GM12878 (cell line): ENCODE results near the gene GALNT18. TPM values are rescaled to one million over a fixed set of nuclear protein-coding genes. Genes with fewer than 3 reads are reported as not detected.

ENCODE experiments used
- ATAC-seq: fragments of 200-7000 bp; cut with Tn5 transposase; 3 replicates; pipeline ENCODE4 v1.9.1; 2020; ENCODE audit warnings: mild to moderate bottlenecking, moderate library complexity
- BruUV-seq: library from RNA; stranded (reverse); fragments of 400-500 nt; replicated peaks from 2 replicates; lab custom pipeline; 2021; lab: Mats Ljungman, UMichigan
- CTCF ChIA-PET: fragments of 300-600 bp; sonication (Branson Sonifier 250); formaldehyde crosslinking; extraction: SDS; loops from one replicate; lab custom pipeline; 2021; ENCODE audit warnings: inconsistent platforms; lab: Yijun Ruan, JAX
- POLR2A ChIA-PET: fragments of 350-600 bp; formaldehyde crosslinking; extraction: SDS; loops from one replicate; lab custom pipeline; 2021; ENCODE audit warnings: inconsistent platforms; lab: Charles Lee
- RAD21 ChIA-PET: fragments of 300-600 bp; sonication (Branson Sonifier 250); formaldehyde crosslinking; loops from one replicate; lab custom pipeline; 2023; ENCODE audit warnings: antibody characterized with exemption; ENCODE audit not compliant: unreplicated experiment; lab: Charles Lee
- SMC1A ChIA-PET: fragments of 300-600 bp; sonication (Branson Sonifier 250); formaldehyde crosslinking; loops from one replicate; lab custom pipeline; 2023; ENCODE audit not compliant: unreplicated experiment, uncharacterized antibody; lab: Charles Lee
- DNase-seq: peaks from one replicate; pipeline ENCODE4 v3.0.0-alpha.2; 2011; ENCODE audit warnings: low read depth, low spot score
- FAIRE-seq: peaks from 3 replicates; lab custom pipeline; 2011; peaks lifted over from hg19 to GRCh38; lab: Jason Lieb, UNC
- H2AFZ ChIP-seq: 2 replicates; pipeline ENCODE4 v1.6.0; 2011; ENCODE audit warnings: low read depth, low read length, control low read depth; ENCODE audit not compliant: control insufficient read depth
- H3K27ac ChIP-seq: 2 replicates; pipeline ENCODE4 v1.5.1; 2011; ENCODE audit warnings: control low read depth; ENCODE audit not compliant: control insufficient read depth, insufficient read depth
- H3K27me3 ChIP-seq, 2 experiments: replicated peaks in 1 of 2; 2 replicates each; pipeline versions ENCODE4 v1.6.0 to v1.6.1; 2011; ENCODE audit warnings: low read length in 1 of 2; ENCODE audit not compliant: control insufficient read depth in 2 of 2, insufficient read depth in 2 of 2
- H3K36me3 ChIP-seq, 2 experiments: 2 replicates each; pipeline ENCODE4 v1.5.1; 2011; ENCODE audit warnings: low read length in 1 of 2; ENCODE audit not compliant: control insufficient read depth in 2 of 2, insufficient read depth in 2 of 2
- H3K4me1 ChIP-seq: 2 replicates; pipeline ENCODE4 v1.6.1; 2011; ENCODE audit warnings: mild to moderate bottlenecking, low read length, moderate library complexity, mixed read lengths; ENCODE audit not compliant: control insufficient read depth, insufficient read depth
- H3K4me2 ChIP-seq: 2 replicates; pipeline ENCODE4 v1.6.0; 2011; ENCODE audit warnings: control low read depth; ENCODE audit not compliant: control insufficient read depth, insufficient read depth
- H3K4me3 ChIP-seq: fragments of 200-600 bp; sonication (generic); 2 replicates; pipeline ENCODE4 v1.5.1; 2016
- H3K79me2 ChIP-seq: 2 replicates; pipeline ENCODE4 v1.6.0; 2011; ENCODE audit warnings: low read length; ENCODE audit not compliant: control insufficient read depth, insufficient read depth
- H3K9ac ChIP-seq: 2 replicates; pipeline ENCODE4 v1.8.0; 2011; ENCODE audit warnings: low read length, control low read depth, mixed read lengths; ENCODE audit not compliant: control insufficient read depth, insufficient read depth
- H3K9me3 ChIP-seq: replicated peaks from 3 replicates; pipeline ENCODE4 v1.5.1; 2011; ENCODE audit warnings: mild to moderate bottlenecking, low read length; ENCODE audit not compliant: control insufficient read depth, insufficient read depth
- H4K20me1 ChIP-seq: 2 replicates; pipeline ENCODE4 v1.6.0; 2011; ENCODE audit not compliant: control insufficient read depth, insufficient read depth
- CBX5 ChIP-seq: sonication (generic); IDR thresholded peaks from 2 replicates; pipeline ENCODE4 v1.6.1; 2016; ENCODE audit warnings: low read depth, moderate library complexity, mild to moderate bottlenecking, inconsistent platforms
- CREB1 ChIP-seq: IDR thresholded peaks from 2 replicates; pipeline ENCODE4 v1.6.1; 2012; ENCODE audit warnings: low read depth, mild to moderate bottlenecking, inconsistent platforms
- EZH2 ChIP-seq: IDR thresholded peaks from 2 replicates; pipeline ENCODE4 v1.6.1; 2012; ENCODE audit warnings: low read depth, mild to moderate bottlenecking, control low read depth, inconsistent platforms, low read length, borderline replicate concordance; ENCODE audit not compliant: control insufficient read depth
- FOXK2 ChIP-seq: fragments of 450-650 bp; IDR thresholded peaks from 2 replicates; pipeline ENCODE4 v1.6.1; 2017; ENCODE audit warnings: mild to moderate bottlenecking, moderate library complexity
- HDGF ChIP-seq: fragments of 450-650 bp; IDR thresholded peaks from 2 replicates; pipeline ENCODE4 v1.6.1; 2016; ENCODE audit warnings: antibody characterized with exemption
- LARP7 ChIP-seq: fragments of 450-650 bp; IDR thresholded peaks from 2 replicates; pipeline ENCODE4 v1.6.1; 2017; ENCODE audit warnings: mild to moderate bottlenecking
- MEF2B ChIP-seq: fragments of 450-650 bp; IDR thresholded peaks from 2 replicates; pipeline ENCODE4 v1.6.1; 2018; ENCODE audit warnings: mild to moderate bottlenecking, moderate library complexity; ENCODE audit not compliant: partially characterized antibody, poor library complexity, severe bottlenecking
- MXI1 ChIP-seq: fragments of 150-350 bp; IDR thresholded peaks from 2 replicates; pipeline ENCODE4 v1.6.1; 2011; ENCODE audit warnings: low read depth, mild to moderate bottlenecking, inconsistent platforms, low read length, improper control_type of control experiment
- NFYB ChIP-seq: IDR thresholded peaks from 2 replicates; pipeline ENCODE4 v1.6.1; 2011; ENCODE audit warnings: low read depth, mild to moderate bottlenecking, low read length, improper control_type of control experiment, moderate library complexity; ENCODE audit not compliant: insufficient read depth
- NR2C1 ChIP-seq: fragments of 450-650 bp; IDR thresholded peaks from 2 replicates; pipeline ENCODE4 v1.6.1; 2017; ENCODE audit warnings: antibody characterized with exemption, mild to moderate bottlenecking, moderate library complexity
- SPI1 ChIP-seq: IDR thresholded peaks from 2 replicates; pipeline ENCODE4 v1.6.1; 2011; ENCODE audit warnings: low read depth, mild to moderate bottlenecking, low read length, moderate library complexity, borderline replicate concordance; ENCODE audit not compliant: insufficient read depth
- SRF ChIP-seq, 2 experiments: IDR thresholded peaks; 2 replicates each; pipeline ENCODE4 v1.6.1; 2011; ENCODE audit warnings: low read depth in 2 of 2, low read length in 2 of 2, mild to moderate bottlenecking in 1 of 2, moderate library complexity in 1 of 2
- STAT1 ChIP-seq: fragments of 450-650 bp; conservative IDR thresholded peaks from 2 replicates; pipeline ENCODE4 v1.6.1; 2014; ENCODE audit warnings: antibody characterized with exemption, mild to moderate bottlenecking
- STAT3 ChIP-seq: IDR thresholded peaks from 2 replicates; pipeline ENCODE4 v1.6.1; 2011; ENCODE audit warnings: low read depth, low read length, improper control_type of control experiment
- WRNIP1 ChIP-seq: IDR thresholded peaks from 2 replicates; pipeline ENCODE4 v1.6.1; 2011; ENCODE audit warnings: low read depth, low read length, improper control_type of control experiment, borderline replicate concordance
- YY1 ChIP-seq: IDR thresholded peaks from 2 replicates; pipeline ENCODE4 v1.6.1; 2011; ENCODE audit warnings: low read depth, mild to moderate bottlenecking, low read length
- ZNF384 ChIP-seq: IDR thresholded peaks from 2 replicates; pipeline ENCODE4 v1.6.1; 2012; ENCODE audit warnings: low read depth, mild to moderate bottlenecking, low read length, improper control_type of control experiment, borderline replicate concordance
- ZSCAN29 ChIP-seq: fragments of 450-650 bp; IDR thresholded peaks from 2 replicates; pipeline ENCODE4 v1.6.1; 2017; ENCODE audit warnings: mild to moderate bottlenecking, moderate library complexity
- WGBS: methylation state at CpG from one replicate; pipeline ENCODE4 v1.1.6; 2016; ENCODE audit warnings: low lambda C conversion rate; ENCODE audit not compliant: insufficient replicate concordance, insufficient coverage; ENCODE audit errors: missing lambda C conversion rate; 5-methylcytosine and 5-hydroxymethylcytosine counted together
- in situ Hi-C: fragments of 300-500 bp; cut with MboI; formaldehyde crosslinking; loops from 9 replicates; pipeline ENCODE4 v1.14.3; 2018; ENCODE audit warnings: mixed read lengths
- intact Hi-C: fragments of 100-400 bp; cut with micrococcal nuclease; formaldehyde crosslinking; loops from one replicate; pipeline ENCODE4 v1.14.2; 2022; ENCODE audit not compliant: unreplicated experiment
- polyA plus RNA-seq, 11 experiments: library from polyadenylated mRNA; depleted of rRNA in 4 of 11; unstranded in 6 of 11; stranded (reverse) in 5 of 11; fragments of >200 nt; fragmentation: Nextera tagmentation in 4 of 11; fragmentation: Illumina TruSeq in 1 of 11; extraction: Ambion mirVana in 4 of 11; extraction: Trizol in 1 of 11; gene quantifications; 1 replicate in 1 of 11; 2 replicates in 10 of 11; pipeline versions ENCODE4 v1.2.1 to v1.2.3, GENCODE V29; 2011 to 2016; ENCODE audit warnings: inconsistent platforms in 2 of 11, missing spikeins in 2 of 11, low read depth in 1 of 11
- total RNA-seq, 4 experiments: library from RNA; depleted of rRNA in 3 of 4; stranded (reverse); fragments of >200 nt in 3 of 4; fragmentation: Illumina TruSeq in 1 of 4; extraction: Trizol in 1 of 4; gene quantifications; 2 replicates each; pipeline versions ENCODE4 v1.2.1 to v1.2.3, GENCODE V29; 2013 to 2021
- TF ChIP-seq, protein P1 (sequence below): IDR thresholded peaks from 2 replicates; pipeline ENCODE4 v1.6.1; 2011; ENCODE audit warnings: borderline replicate concordance, low read depth, mild to moderate bottlenecking, moderate library complexity, mixed read lengths, low read length; ENCODE audit not compliant: insufficient read depth; ENCODE audit errors: extremely low read length
- TF ChIP-seq, protein P2 (sequence below): fragments of 450-650 bp; IDR thresholded peaks from 2 replicates; pipeline ENCODE4 v1.6.1; 2017; ENCODE audit warnings: mild to moderate bottlenecking, moderate library complexity

GALNT18 gene
- total and polyA plus RNA-seq, 10 of the 15 experiments (the other 5 are each of a cell fraction or from before 2014, with no cell fraction given), result 1.2 to 14.2 (median 6.3) TPM

DNA sequence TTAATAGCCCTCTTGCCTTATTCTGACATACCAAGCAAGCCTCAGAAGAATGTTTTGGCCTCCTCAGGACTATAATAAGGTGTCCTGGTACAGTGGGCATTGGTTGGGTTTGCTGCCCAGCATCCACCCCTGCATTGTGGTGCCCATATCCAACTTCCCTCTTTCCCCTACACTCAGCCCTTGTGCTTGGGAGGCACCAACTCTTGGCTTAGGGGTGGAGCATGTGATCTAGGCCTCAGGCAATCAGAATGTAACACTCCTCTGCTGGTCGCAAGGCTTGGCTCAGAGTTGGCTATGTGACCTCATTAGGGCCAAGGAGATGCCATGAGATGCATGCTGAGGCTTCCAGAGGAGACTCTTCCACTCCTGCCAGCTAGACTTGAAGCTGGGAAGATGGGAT, 391.7 kb downstream of the GALNT18 start (continued):
- TF ChIP-seq STAT3, result no peak
- TF ChIP-seq SPI1, result no peak

DNA sequence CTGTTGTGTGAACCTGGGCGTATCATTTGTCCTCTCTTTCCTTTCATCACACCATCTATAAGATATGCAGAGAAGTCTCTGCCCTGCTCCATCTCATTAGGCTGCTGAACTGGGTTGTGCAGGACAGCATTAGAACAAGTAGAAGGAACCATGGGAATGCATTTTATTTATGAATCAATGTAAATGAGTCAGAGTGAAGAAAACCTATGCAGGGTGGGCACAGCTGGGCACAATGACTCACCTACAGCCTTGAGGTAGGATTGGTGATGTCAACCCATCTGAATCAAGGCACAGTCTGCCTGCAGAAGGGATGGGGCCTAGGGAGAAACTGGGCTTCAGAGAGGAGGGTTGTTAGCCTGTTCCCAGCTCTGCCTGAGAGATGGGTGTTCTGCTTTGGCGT, 392.2 kb downstream of the GALNT18 start:
- CTCF ChIA-PET, result interaction anchor here (1.8 to 6.6 kb wide), 3 partner anchors 14 to 59 kb away, joined by 7 to 39 read pairs (median 24); no protein-coding TSS in a partner anchor
- TF ChIP-seq NR2C1, result no peak
- no peak for TF ChIP-seq SRF (IDR thresholded peaks at IDR 0.05; ENCODE audit: low read depth in 2 of 2, low read length in 2 of 2)
- TF ChIP-seq MEF2B, result no peak
- no peak for TF ChIP-seq SPI1
- no peak for TF ChIP-seq ZSCAN29
- no peak for TF ChIP-seq WRNIP1
- TF ChIP-seq MXI1, result no peak
- TF ChIP-seq EZH2, result no peak
- TF ChIP-seq CBX5, result no peak
- no peak for TF ChIP-seq HDGF
- no peak for TF ChIP-seq FOXK2
- TF ChIP-seq, protein P1, sequence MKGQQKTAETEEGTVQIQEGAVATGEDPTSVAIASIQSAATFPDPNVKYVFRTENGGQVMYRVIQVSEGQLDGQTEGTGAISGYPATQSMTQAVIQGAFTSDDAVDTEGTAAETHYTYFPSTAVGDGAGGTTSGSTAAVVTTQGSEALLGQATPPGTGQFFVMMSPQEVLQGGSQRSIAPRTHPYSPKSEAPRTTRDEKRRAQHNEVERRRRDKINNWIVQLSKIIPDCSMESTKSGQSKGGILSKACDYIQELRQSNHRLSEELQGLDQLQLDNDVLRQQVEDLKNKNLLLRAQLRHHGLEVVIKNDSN, result no peak
- TF ChIP-seq STAT1, result no peak
- no peak for TF ChIP-seq LARP7
- TF ChIP-seq YY1, result no peak
- no peak for TF ChIP-seq NFYB
- TF ChIP-seq, protein P2, sequence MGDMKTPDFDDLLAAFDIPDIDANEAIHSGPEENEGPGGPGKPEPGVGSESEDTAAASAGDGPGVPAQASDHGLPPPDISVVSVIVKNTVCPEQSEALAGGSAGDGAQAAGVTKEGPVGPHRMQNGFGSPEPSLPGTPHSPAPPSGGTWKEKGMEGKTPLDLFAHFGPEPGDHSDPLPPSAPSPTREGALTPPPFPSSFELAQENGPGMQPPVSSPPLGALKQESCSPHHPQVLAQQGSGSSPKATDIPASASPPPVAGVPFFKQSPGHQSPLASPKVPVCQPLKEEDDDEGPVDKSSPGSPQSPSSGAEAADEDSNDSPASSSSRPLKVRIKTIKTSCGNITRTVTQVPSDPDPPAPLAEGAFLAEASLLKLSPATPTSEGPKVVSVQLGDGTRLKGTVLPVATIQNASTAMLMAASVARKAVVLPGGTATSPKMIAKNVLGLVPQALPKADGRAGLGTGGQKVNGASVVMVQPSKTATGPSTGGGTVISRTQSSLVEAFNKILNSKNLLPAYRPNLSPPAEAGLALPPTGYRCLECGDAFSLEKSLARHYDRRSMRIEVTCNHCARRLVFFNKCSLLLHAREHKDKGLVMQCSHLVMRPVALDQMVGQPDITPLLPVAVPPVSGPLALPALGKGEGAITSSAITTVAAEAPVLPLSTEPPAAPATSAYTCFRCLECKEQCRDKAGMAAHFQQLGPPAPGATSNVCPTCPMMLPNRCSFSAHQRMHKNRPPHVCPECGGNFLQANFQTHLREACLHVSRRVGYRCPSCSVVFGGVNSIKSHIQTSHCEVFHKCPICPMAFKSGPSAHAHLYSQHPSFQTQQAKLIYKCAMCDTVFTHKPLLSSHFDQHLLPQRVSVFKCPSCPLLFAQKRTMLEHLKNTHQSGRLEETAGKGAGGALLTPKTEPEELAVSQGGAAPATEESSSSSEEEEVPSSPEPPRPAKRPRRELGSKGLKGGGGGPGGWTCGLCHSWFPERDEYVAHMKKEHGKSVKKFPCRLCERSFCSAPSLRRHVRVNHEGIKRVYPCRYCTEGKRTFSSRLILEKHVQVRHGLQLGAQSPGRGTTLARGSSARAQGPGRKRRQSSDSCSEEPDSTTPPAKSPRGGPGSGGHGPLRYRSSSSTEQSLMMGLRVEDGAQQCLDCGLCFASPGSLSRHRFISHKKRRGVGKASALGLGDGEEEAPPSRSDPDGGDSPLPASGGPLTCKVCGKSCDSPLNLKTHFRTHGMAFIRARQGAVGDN, result no peak
- no peak for TF ChIP-seq ZNF384
- no peak for TF ChIP-seq CREB1

More for the DNA sequence above, 392.2 kb downstream of the GALNT18 start:
- DNase-seq, result no peak
- intact Hi-C loops (loop anchor here (2.0 to 10.0 kb wide), 2 partner anchors 37 to 555 kb away; no protein-coding TSS in a partner anchor), in situ Hi-C loops (no loop called here)
- Histone ChIP-seq H3K79me2 (no peaks in the 10 kb centered on the region), H3K9me3 (no peaks in the 10 kb centered on the region; the same call in 2 of the 3 replicates), H3K27ac (no peak overlapping the region), H3K4me2 (no peak overlapping the region), H4K20me1 (no peaks in the 10 kb centered on the region), H3K36me3 (no peaks in the 10 kb centered on the region), H3K9ac (no peak overlapping the region), H2AFZ (no peak overlapping the region), H3K27me3 (no peaks in the 10 kb centered on the region; a peak in 1 of 4 replicates), H3K4me3 (no peak overlapping the region), H3K4me1 (no peaks in the 10 kb centered on the region; the same call in 1 of the 2 replicates)
- ChIA-PET SMC1A (no interaction called here), POLR2A (no interaction called here), RAD21 (interaction anchor here (1.3 to 2.0 kb wide), 2 partner anchors 8 to 33 kb away, joined by 3 to 6 read pairs; no protein-coding TSS in a partner anchor)
- no TSS peak for BruUV-seq
- 90% methylated on average over 2 of the region's 2 CpGs for WGBS
- FAIRE-seq, result no peak
- no peak for ATAC-seq
